AG10803 (cell line): ENCODE results near the gene OBSCN.

Experiments used
- DNase-seq: peaks from one replicate; pipeline ENCODE4 v3.0.0; 2010; ENCODE audit warnings: low read depth
- H3K4me3 ChIP-seq: 2 replicates; pipeline ENCODE4 v1.5.1; 2011; ENCODE audit warnings: mild to moderate bottlenecking, low read length, control low read depth
- TF ChIP-seq, protein P1 (sequence below): conservative IDR thresholded peaks from 2 replicates; pipeline ENCODE4 v1.5.1; 2011; ENCODE audit warnings: mild to moderate bottlenecking, low read length, control low read depth, inconsistent platforms

The OBSCN gene

DNA sequence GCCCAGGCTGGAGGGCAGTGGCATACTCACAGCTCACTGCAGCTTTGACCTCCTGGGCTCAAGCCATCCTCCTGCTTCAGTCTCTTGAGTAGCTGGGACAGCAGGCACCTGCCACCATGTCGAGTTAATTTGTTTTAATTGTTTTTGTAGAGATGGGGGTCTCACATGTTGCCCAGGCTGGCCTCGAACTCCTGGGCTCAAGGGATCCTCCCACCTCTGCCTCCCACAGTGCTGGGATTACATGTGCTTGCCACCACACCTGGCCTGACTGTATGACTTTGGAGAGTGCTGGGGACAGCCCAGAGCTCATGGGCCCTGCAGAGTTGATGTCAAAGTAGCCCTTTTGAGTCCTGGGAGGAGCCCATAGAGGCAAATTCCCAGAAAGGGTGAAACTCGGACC lies 1.8 kb downstream of the OBSCN start:
- TF ChIP-seq, protein P1, sequence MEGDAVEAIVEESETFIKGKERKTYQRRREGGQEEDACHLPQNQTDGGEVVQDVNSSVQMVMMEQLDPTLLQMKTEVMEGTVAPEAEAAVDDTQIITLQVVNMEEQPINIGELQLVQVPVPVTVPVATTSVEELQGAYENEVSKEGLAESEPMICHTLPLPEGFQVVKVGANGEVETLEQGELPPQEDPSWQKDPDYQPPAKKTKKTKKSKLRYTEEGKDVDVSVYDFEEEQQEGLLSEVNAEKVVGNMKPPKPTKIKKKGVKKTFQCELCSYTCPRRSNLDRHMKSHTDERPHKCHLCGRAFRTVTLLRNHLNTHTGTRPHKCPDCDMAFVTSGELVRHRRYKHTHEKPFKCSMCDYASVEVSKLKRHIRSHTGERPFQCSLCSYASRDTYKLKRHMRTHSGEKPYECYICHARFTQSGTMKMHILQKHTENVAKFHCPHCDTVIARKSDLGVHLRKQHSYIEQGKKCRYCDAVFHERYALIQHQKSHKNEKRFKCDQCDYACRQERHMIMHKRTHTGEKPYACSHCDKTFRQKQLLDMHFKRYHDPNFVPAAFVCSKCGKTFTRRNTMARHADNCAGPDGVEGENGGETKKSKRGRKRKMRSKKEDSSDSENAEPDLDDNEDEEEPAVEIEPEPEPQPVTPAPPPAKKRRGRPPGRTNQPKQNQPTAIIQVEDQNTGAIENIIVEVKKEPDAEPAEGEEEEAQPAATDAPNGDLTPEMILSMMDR, result no peak
- no peak overlapping the region for H3K4me3 ChIP-seq
- no peak for DNase-seq

GRCh38 chr1:228210076-228210651 lies 2.3 kb downstream of the OBSCN start:
- no peak overlapping the region for H3K4me3 ChIP-seq
- TF ChIP-seq, protein P1, result no peak
- DNase-seq, result no peak

DNA sequence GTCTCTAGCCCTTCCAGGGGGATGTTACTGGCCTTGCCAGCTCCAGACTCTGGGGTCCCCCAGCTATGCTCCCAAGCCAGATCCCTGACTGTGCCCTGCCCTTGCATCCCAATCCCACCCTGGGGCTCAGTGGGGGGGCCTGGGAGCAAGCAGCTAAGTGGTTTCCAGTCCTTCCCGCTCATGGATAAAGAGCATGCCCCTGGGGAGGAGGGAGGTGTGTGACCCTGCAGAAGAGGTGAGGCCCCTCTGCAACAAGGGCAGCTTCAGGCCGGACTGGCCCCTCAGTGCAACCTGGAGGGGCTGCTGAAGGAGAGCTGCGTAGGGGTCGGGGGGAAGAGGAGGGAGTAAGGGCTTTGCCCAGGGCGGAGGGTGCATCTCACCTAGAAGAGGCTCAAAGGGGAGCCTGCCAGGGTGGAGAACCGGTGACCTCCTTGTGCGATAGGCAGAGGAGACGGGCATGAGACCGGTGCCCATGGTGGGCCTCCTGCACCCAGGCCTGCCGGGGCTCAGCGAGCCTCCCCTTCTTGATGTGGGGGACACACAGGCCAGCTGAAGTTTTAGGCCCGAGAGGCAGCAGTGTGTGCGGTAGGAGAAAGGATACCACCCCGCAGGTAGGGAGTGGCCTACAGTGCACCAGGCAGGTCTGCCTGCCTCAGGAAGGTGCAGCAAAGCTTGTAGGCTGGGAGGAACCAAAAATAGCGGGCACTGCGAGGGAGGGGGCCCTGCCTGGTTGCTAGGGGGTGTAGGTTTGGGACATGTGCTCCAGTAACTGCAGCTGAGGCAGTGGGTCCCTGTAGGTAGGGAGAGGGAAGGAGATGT lies 3.1 kb downstream of the OBSCN start:
- no peak overlapping the region for H3K4me3 ChIP-seq
- TF ChIP-seq, protein P1, result no peak
- no peak for DNase-seq

GRCh38 chr1:228211531-228212414 lies 3.9 kb downstream of the OBSCN start:
- TF ChIP-seq, protein P1, result no peak
- H3K4me3 ChIP-seq, result no peak overlapping the region

DNA sequence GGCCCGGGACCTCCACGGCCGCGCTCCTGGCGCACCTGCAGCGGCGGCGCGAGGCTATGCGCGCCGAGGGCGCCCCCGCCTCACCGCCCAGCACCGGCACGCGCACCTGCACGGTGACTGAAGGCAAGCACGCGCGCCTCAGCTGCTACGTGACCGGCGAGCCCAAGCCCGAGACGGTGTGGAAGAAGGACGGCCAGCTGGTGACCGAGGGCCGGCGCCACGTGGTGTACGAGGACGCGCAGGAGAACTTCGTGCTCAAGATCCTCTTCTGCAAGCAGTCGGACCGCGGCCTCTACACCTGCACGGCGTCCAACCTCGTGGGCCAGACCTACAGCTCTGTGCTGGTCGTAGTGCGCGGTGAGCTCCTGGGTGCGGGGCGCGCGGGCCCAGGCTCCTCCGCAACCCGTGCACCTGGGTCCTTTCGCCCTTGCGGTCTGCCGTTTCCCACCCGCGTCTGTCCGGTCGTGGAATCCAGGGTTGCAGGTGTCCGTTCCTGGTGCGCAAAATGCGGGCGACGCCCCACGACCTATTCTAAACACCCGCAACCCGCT lies 4.6 kb downstream of the OBSCN start:
- DNase-seq, result no peak
- no peak overlapping the region for H3K4me3 ChIP-seq
- TF ChIP-seq, protein P1, result no peak

More at GRCh38 chr1:228211531-228212414, 3.9 kb downstream of the OBSCN start:
- no peak for DNase-seq

DNA sequence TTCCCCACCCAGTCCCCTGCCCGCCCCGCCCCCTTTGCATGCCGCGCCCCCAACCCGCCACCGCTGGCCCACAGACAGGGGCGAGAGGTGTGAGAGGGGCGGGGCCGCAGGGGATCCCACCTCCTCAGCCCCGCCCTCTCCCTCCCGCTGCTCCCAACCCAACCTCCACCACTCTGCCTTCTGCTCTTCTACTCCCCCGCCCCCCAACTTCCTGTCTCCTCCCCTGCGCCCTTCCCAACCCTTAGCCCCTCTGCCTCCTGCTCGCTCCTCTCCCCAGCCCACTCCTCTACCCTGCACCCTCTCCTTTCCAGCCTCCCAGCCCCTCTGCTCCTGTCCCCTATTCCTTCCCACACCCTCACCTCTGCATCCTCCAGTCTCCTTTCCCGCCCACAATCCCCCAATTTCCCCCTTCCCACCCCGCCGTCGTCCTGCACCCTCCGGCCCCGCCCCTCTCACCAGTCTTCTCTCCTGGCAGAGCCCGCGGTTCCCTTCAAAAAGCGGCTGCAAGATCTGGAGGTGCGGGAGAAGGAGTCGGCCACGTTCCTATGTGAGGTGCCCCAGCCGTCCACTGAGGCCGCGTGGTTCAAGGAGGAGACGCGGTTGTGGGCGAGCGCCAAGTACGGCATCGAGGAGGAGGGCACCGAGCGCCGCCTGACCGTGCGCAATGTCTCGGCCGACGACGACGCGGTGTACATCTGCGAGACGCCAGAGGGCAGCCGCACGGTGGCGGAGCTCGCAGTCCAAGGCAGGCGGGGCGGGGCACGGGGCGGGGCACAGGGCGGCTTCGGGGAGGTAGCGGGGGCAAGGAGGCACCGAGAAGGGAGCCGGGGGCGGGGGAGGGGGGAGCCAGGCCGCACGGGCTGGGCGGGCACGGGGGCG lies 5.4 kb downstream of the OBSCN start:
- peak overlapping the region; percentile 60 for H3K4me3 ChIP-seq
- DNase-seq, result peak; percentile 71
- TF ChIP-seq, protein P1, result peak; percentile 54
